Fibroblast of peridontal ligament (primary cell): Measurements from ENCODE around the gene GXYLT2.

Source experiments
- DNase-seq: peaks from one replicate; pipeline ENCODE4 v3.0.0-alpha.2; 2010; ENCODE audit errors: extremely low read depth

The GXYLT2 gene

GRCh38 chr3:72887705-72888545 lies at the start of gene GXYLT2:
Gene GXYLT2, plus strand, starts transcription at chr3:72888046. Its CDS starts 188 bp downstream, at chr3:72888234.
- DNase-seq, result peak; percentile 65

- no peak for DNase-seq
Observed at GRCh38 chr3:72839057-72839456, 48.8 kb upstream of the GXYLT2 start.

GRCh38 chr3:72844436-72844993 lies 43.3 kb upstream of the GXYLT2 start:
- DNase-seq, result peak; percentile 31

DNA sequence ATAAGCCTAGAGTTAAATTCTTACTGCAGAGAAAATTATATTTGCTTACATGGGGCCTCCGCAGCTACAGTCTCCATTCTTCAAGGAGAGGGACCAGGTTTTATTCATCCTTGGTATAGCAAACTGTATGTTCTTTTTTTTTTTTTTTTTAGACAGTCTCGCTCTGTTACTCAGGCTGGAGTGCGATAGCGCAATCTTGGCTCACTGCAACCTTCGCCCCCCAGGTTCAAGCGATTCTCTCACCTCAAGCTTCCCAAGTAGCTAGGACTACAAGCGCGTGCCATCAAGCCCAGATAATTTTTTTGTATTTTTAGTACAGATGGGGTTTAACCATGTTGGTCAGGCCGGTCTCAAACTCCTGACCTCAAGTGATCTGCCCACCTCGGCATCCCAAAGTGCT lies 41.7 kb upstream of the GXYLT2 start:
- no peak for DNase-seq

DNA sequence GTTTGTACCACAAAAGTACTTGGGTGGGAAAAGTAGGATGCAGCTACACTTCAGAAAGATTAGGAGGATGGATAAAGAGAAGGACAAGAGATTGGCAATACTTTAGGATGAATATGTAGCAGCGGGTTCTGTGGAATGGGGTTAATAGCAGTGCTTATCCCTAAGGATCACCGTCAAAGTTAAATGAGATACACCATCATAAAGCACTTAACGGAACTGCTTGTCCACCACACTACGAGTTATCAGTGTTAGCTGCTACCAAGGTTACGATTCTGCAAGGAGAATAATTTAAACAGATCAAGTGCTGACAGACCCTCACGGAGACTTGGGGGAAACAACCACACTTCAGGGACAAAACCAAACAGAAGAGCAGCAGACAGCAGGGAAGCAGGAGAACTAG lies 40.6 kb upstream of the GXYLT2 start:
- DNase-seq, result no peak

GRCh38 chr3:72847751-72848702 lies 39.8 kb upstream of the GXYLT2 start, which contains the start of gene SHQ1:
Gene SHQ1, minus strand, starts transcription at chr3:72848445. Its CDS starts 105 bp downstream, at chr3:72848340.
- DNase-seq, result peak; percentile 93

DNA sequence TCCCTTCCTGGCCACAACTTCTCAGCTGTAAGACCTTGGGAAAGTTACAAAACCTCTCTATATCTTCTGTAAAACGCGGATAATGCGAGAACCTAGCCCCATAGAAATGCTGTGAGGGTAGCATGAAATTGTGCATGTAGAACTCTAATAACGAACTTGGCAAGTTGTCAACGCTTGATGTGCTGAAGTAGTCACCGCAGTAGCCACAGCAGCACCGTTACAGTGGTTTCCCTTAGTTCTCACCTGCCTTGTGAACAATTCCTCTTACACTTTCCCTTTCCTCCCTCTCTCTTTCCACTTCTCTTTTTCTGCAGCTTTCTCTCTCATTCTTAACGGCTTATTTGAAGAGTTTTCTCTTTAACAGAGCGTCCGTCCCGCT lies 39.2 kb upstream of the GXYLT2 start:
- peak; percentile 14 for DNase-seq

DNA sequence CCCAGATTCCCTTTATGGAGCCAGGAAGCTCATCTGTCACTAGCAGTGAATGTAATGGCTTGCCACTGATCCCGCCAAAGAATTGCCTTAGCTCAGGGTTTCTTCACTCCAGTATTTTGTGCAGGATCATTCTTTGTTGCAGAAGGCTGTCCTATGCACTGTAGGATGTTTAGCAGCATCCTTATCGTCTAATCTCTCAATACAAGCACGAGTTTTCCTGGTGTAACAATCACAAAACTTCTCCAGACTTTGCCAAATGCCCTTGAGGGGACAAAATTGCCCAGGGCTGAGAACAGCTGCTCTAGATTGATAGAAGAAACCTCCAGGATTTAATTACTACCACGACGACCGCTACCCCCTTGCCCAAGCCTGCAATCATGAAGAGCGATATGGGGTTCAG lies 32.8 kb upstream of the GXYLT2 start:
- no peak for DNase-seq

- DNase-seq, result no peak
Observed at GRCh38 chr3:72860053-72860452, 27.8 kb upstream of the GXYLT2 start.

- no peak for DNase-seq
Observed at GRCh38 chr3:72860846-72861245, 27.0 kb upstream of the GXYLT2 start.

DNA sequence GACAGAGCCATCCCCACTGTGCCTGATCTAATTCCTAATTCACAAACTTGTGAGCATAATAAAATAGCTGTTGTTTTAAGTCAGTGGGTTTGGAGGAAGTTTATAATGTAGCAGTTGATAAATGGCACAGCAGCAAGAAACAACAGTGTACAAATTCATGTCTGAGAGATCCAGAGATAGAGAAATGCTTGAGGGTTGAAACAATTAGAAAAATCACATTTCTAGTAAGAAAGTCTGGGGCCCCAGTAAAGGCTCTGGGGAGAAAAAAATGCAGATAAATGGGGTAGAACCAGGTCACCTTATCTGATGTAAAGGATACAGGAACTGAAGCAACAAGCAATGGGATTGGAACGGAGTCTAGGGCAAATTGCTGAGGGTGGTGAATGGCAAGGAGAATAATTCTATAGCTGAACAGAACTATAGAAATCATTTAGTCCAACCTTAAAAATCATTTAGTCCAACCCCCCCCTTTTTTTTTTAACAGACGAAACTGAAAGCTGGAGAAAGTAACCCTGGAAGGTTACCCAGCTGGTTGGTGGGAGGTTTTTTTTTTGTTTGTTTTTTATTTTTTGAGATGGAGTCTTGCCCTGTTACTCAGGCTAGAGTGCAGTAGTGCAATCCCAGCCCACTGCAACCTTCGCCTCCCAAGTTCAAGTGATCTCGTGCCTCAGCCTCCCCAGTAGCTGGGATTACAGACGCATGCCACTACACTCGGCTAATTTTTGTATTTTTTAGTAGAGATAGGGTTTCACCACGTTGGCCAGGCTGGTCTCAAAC lies 25.3 kb upstream of the GXYLT2 start:
- no peak for DNase-seq

DNA sequence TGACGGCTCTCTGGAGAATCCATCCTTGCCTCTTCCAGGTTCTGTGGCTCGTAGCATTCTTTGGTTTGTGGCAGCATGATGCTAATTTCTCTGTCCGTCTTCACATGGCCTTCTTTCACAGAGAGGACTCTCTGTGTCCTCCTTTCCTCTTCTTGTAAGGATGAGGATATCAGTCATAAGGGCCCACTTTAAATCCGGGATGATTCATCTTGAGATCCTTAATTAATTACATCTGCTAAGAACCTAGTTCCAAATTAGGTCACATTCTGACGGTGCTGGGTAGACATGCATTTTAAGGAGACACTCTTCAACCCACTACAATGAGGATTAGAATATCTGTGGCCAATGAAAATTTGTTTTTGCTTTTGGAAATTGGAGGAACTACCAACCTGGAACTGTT lies 15.7 kb upstream of the GXYLT2 start:
- peak; percentile 95 for DNase-seq

GRCh38 chr3:72887343-72887704 lies 522 bp upstream of the GXYLT2 start:
- no peak for DNase-seq

DNA sequence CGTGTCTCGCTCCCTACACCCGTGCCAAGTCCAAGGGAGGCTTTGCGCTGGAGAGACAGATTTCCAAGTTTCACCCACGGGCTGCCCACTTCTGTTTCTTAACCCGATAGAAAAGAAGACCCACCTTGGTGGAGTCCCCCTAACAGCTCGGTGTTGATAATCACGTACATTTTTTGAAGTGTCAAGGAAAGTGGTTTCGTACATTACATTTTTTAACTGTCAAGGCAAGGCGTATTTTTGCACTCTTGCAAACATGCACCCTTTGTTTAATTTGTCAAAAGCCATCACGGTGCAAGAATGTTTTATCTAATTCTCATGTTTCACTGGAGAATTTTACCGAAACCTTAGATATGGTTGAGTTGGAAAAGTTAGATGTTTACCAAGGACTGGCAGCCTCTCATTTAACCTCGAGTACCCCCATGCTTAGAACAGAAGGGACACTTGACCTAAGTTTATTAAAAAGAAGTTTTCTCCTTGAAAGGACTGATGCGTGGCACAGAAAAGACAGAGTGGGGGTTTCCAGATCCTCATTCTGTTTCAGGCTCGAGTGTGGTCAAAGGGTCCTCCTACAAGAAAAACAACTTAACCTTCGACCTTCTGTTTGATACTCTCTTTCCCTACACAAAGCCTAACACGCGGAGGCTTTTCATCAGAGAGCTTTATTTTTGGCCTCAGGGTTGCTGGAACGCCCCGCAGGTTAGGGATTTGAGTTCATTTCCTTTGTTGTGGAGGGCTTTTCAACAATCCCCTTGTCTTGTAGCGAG lies 882 bp downstream of the GXYLT2 start:
- peak; percentile 46 for DNase-seq

- peak; percentile 18 for DNase-seq
Observed at GRCh38 chr3:72889310-72890165, 1.7 kb downstream of the GXYLT2 start.

- DNase-seq, result no peak
Observed at GRCh38 chr3:72890166-72890925, 2.5 kb downstream of the GXYLT2 start.

GRCh38 chr3:72891053-72891855 lies 3.4 kb downstream of the GXYLT2 start:
- peak; percentile 100 for DNase-seq
